ENCODE results near the gene TOP3B. TPM values are rescaled to one million over a fixed set of nuclear protein-coding genes. Genes with fewer than 3 reads are reported as not detected.

The TOP3B gene
- total RNA-seq, 1 experiment from 2014 or later, result 29.3 TPM

- no peak for DNase-seq (ENCODE audit: unreplicated experiment)
- H3K36me3 Mint-ChIP-seq (ENCODE audit: insufficient read depth, unreplicated experiment), result peaks cover 72% of the 10 kb centered on the region
- H3K4me3 Mint-ChIP-seq (ENCODE audit: unreplicated experiment), result no peak overlapping the region
- CTCF ChIA-PET, result interaction anchor here (1.1 to 3.7 kb wide), 2 partner anchors 15 to 88 kb away, joined by 7 to 17 read pairs; partner anchors contain the start of gene PPM1F
- H3K27ac Mint-ChIP-seq (ENCODE audit: low read depth, unreplicated experiment), result no peak overlapping the region
- H3K27me3 Mint-ChIP-seq (ENCODE audit: insufficient read depth, unreplicated experiment), result no peaks in the 10 kb centered on the region
- POLR2A ChIA-PET, result interaction anchor here (0.6 kb wide), 1 partner anchor 248 kb away, joined by 3 read pairs; no protein-coding TSS in a partner anchor
- no peaks in the 10 kb centered on the region for H3K9me3 Mint-ChIP-seq (ENCODE audit: unreplicated experiment)
- BruUV-seq (replicated peaks), result no TSS peak
- intact Hi-C loops (cut with micrococcal nuclease), result no loop called here
- H3K4me1 Mint-ChIP-seq (ENCODE audit: insufficient read depth, unreplicated experiment), result no peaks in the 10 kb centered on the region
- TF ChIP-seq CTCF (IDR thresholded peaks at IDR 0.05; ENCODE audit: unreplicated experiment), result no peak
Measured at GRCh38 chr22:21967693-21968271, 14.8 kb downstream of the TOP3B start.

- DNase-seq (ENCODE audit: unreplicated experiment), result no peak
- no peaks in the 10 kb centered on the region for H3K27me3 Mint-ChIP-seq (ENCODE audit: insufficient read depth, unreplicated experiment)
- CTCF ChIA-PET, result interaction anchor here (0.7 to 3.7 kb wide), 4 partner anchors 14 to 254 kb away, joined by 3 to 17 read pairs (median 4); partner anchors contain the start of gene PPM1F
- H3K9me3 Mint-ChIP-seq (ENCODE audit: unreplicated experiment), result no peaks in the 10 kb centered on the region
- no TSS peak for BruUV-seq (replicated peaks)
- H3K27ac Mint-ChIP-seq (ENCODE audit: low read depth, unreplicated experiment), result no peak overlapping the region
- no peaks in the 10 kb centered on the region for H3K4me1 Mint-ChIP-seq (ENCODE audit: insufficient read depth, unreplicated experiment)
- intact Hi-C loops (cut with micrococcal nuclease), result no loop called here
- peaks cover 70% of the 10 kb centered on the region for H3K36me3 Mint-ChIP-seq (ENCODE audit: insufficient read depth, unreplicated experiment)
- TF ChIP-seq CTCF (IDR thresholded peaks at IDR 0.05; ENCODE audit: unreplicated experiment), result no peak
- POLR2A ChIA-PET, result no interaction called here
- no peak overlapping the region for H3K4me3 Mint-ChIP-seq (ENCODE audit: unreplicated experiment)
Measured at GRCh38 chr22:21966643-21967516, 15.7 kb downstream of the TOP3B start.

GRCh38 chr22:21965762-21966288, 16.8 kb downstream of the TOP3B start:
- no peak overlapping the region for H3K4me3 Mint-ChIP-seq (ENCODE audit: unreplicated experiment)
- no peaks in the 10 kb centered on the region for H3K4me1 Mint-ChIP-seq (ENCODE audit: insufficient read depth, unreplicated experiment)
- intact Hi-C loops (cut with micrococcal nuclease), result no loop called here
- TF ChIP-seq CTCF (IDR thresholded peaks at IDR 0.05; ENCODE audit: unreplicated experiment), result no peak
- ChIA-PET POLR2A (interaction anchor here (0.6 kb wide), 1 partner anchor 166 kb away, joined by 3 read pairs; no protein-coding TSS in a partner anchor), CTCF (interaction anchor here (1.2 to 3.7 kb wide), 2 partner anchors 9 to 13 kb away, joined by 6 to 17 read pairs; partner anchors contain the start of gene PPM1F)
- H3K36me3 Mint-ChIP-seq (ENCODE audit: insufficient read depth, unreplicated experiment), result peaks cover 64% of the 10 kb centered on the region
- BruUV-seq (replicated peaks), result no TSS peak
- DNase-seq (ENCODE audit: unreplicated experiment), result no peak
- H3K27ac Mint-ChIP-seq (ENCODE audit: low read depth, unreplicated experiment), result no peak overlapping the region
- H3K27me3 Mint-ChIP-seq (ENCODE audit: insufficient read depth, unreplicated experiment), result no peaks in the 10 kb centered on the region
- no peaks in the 10 kb centered on the region for H3K9me3 Mint-ChIP-seq (ENCODE audit: unreplicated experiment)

- DNase-seq (ENCODE audit: unreplicated experiment), result no peak
- H3K36me3 Mint-ChIP-seq (ENCODE audit: insufficient read depth, unreplicated experiment), result peaks cover 55% of the 10 kb centered on the region
- POLR2A ChIA-PET, result no interaction called here
- no peaks in the 10 kb centered on the region for H3K27me3 Mint-ChIP-seq (ENCODE audit: insufficient read depth, unreplicated experiment)
- CTCF ChIA-PET, result interaction anchor here (0.6 to 1.6 kb wide), 4 partner anchors 10 to 96 kb away, joined by 3 to 10 read pairs (median 4); partner anchors contain the start of gene PPM1F
- intact Hi-C loops (cut with micrococcal nuclease), result no loop called here
- TF ChIP-seq CTCF (IDR thresholded peaks at IDR 0.05; ENCODE audit: unreplicated experiment), result no peak
- no peaks in the 10 kb centered on the region for H3K4me1 Mint-ChIP-seq (ENCODE audit: insufficient read depth, unreplicated experiment)
- no peak overlapping the region for H3K27ac Mint-ChIP-seq (ENCODE audit: low read depth, unreplicated experiment)
- H3K9me3 Mint-ChIP-seq (ENCODE audit: unreplicated experiment), result no peaks in the 10 kb centered on the region
- H3K4me3 Mint-ChIP-seq (ENCODE audit: unreplicated experiment), result no peak overlapping the region
- no TSS peak for BruUV-seq (replicated peaks)
Measured at GRCh38 chr22:21964918-21965484, 17.6 kb downstream of the TOP3B start.

Data from MCF 10A (cell line).